H1 (cell line): ENCODE measurements around the gene PLD2. TPM values are rescaled to one million over a fixed set of nuclear protein-coding genes. Genes with fewer than 3 reads are reported as not detected.

Experiments
- CTCF ChIA-PET: fragments of 300-600 bp; sonication (Branson Sonifier 250); formaldehyde crosslinking; loops from one replicate; lab custom pipeline; 2021; ENCODE audit not compliant: partially characterized antibody; lab: Charles Lee
- POLR2A ChIA-PET: fragments of 300-600 bp; sonication (Branson Sonifier 250); formaldehyde crosslinking; loops from one replicate; lab custom pipeline; 2021; ENCODE audit warnings: inconsistent platforms; ENCODE audit not compliant: partially characterized antibody; lab: Charles Lee
- DNase-seq, 2 experiments: peaks; one replicate each; pipeline versions ENCODE4 v3.0.0 to v3.0.0-alpha.2; 2010 to 2022; ENCODE audit warnings: low spot score in 2 of 2, low read depth in 1 of 2, mixed read lengths in 1 of 2
- FAIRE-seq: peaks from 2 replicates; lab custom pipeline; 2011; peaks lifted over from hg19 to GRCh38; lab: Jason Lieb, UNC
- H2AFZ ChIP-seq: 2 replicates; pipeline ENCODE4 v1.8.1; 2012; ENCODE audit warnings: low read length, inconsistent platforms
- H2AK5ac ChIP-seq: 2 replicates; pipeline ENCODE4 v1.6.1; 2013; ENCODE audit warnings: low read depth, low read length
- H2BK120ac ChIP-seq: replicated peaks from 2 replicates; pipeline ENCODE3; 2013; ENCODE audit warnings: low read depth, low read length, inconsistent platforms
- H2BK12ac ChIP-seq: 2 replicates; pipeline ENCODE4 v1.6.1; 2013; ENCODE audit warnings: low read depth, low read length
- H2BK15ac ChIP-seq: 2 replicates; pipeline ENCODE4 v1.6.1; 2013; ENCODE audit warnings: low read length
- H2BK20ac ChIP-seq: 2 replicates; pipeline ENCODE4 v1.6.1; 2013; ENCODE audit warnings: low read length
- H2BK5ac ChIP-seq: 2 replicates; pipeline ENCODE4 v1.6.1; 2013; ENCODE audit warnings: low read depth, low read length
- H3K14ac ChIP-seq: 2 replicates; pipeline ENCODE4 v1.6.1; 2013; ENCODE audit warnings: inconsistent platforms; ENCODE audit not compliant: insufficient read length
- H3K18ac ChIP-seq: 2 replicates; pipeline ENCODE4 v1.6.1; 2013; ENCODE audit warnings: low read length; ENCODE audit errors: extremely low read depth
- H3K23ac ChIP-seq: 2 replicates; pipeline ENCODE4 v1.6.1; 2013; ENCODE audit warnings: inconsistent platforms; ENCODE audit not compliant: insufficient read length
- H3K23me2 ChIP-seq: 2 replicates; pipeline ENCODE4 v1.6.1; 2013; ENCODE audit warnings: low read depth, low read length
- H3K27ac ChIP-seq: 2 replicates; pipeline ENCODE4 v1.6.1; 2011; ENCODE audit warnings: low read depth, low read length, inconsistent platforms
- H3K27me3 ChIP-seq, 4 experiments: replicated peaks in 1 of 4; 1 replicate in 1 of 4; 2 replicates in 3 of 4; pipeline versions ENCODE4 v1.6.1 to v1.8.1; 2011 to 2013; ENCODE audit warnings: low read length in 3 of 4, mild to moderate bottlenecking in 3 of 4, inconsistent platforms in 2 of 4, mixed read lengths in 2 of 4, moderate library complexity in 1 of 4; ENCODE audit not compliant: control insufficient read depth in 3 of 4, insufficient read depth in 3 of 4; ENCODE audit errors: extremely low read depth in 1 of 4
- H3K36me3 ChIP-seq, 4 experiments: 2 replicates each; pipeline versions ENCODE4 v1.6.1 to v1.8.1; 2011 to 2013; ENCODE audit warnings: mild to moderate bottlenecking in 4 of 4, low read length in 3 of 4, moderate library complexity in 2 of 4, control low read depth in 1 of 4, inconsistent platforms in 1 of 4; ENCODE audit not compliant: insufficient read depth in 4 of 4, control insufficient read depth in 2 of 4
- H3K4ac ChIP-seq: replicated peaks from 2 replicates; pipeline ENCODE3; 2013; ENCODE audit warnings: low read length, low read depth, mixed read lengths, inconsistent platforms; ENCODE audit not compliant: insufficient read length
- H3K4me1 ChIP-seq, 4 experiments: replicated peaks in 1 of 4; 1 replicate in 1 of 4; 2 replicates in 3 of 4; pipeline versions ENCODE4 v1.6.1 to v1.8.1; 2011 to 2013; ENCODE audit warnings: low read length in 3 of 4, inconsistent platforms in 2 of 4, mixed read lengths in 1 of 4; ENCODE audit not compliant: insufficient read depth in 4 of 4, control insufficient read depth in 3 of 4
- H3K4me2 ChIP-seq, 2 experiments: 2 replicates each; pipeline versions ENCODE4 v1.6.1 to v1.8.1; 2011 to 2013; ENCODE audit warnings: low read depth in 2 of 2, low read length in 2 of 2, control low read depth in 1 of 2, inconsistent platforms in 1 of 2, mild to moderate bottlenecking in 1 of 2; ENCODE audit not compliant: insufficient read depth in 1 of 2
- H3K4me3 ChIP-seq, 4 experiments: fragments of 200-600, 300-600 bp in 1 of 4; sonication (generic), shearing (Covaris generic), sonication (Bioruptor Twin) in 1 of 4; 2 replicates each; pipeline versions ENCODE4 v1.5.1 to v1.8.1; 2011 to 2016; ENCODE audit warnings: low read length in 4 of 4, low read depth in 3 of 4, control low read depth in 2 of 4, inconsistent platforms in 2 of 4, mild to moderate bottlenecking in 2 of 4, mixed read lengths in 1 of 4, moderate library complexity in 1 of 4; ENCODE audit not compliant: insufficient read depth in 2 of 4; ENCODE audit errors: extremely low read depth in 1 of 4
- H3K56ac ChIP-seq: replicated peaks from 2 replicates; pipeline ENCODE3; 2013; ENCODE audit warnings: low read depth, mild to moderate bottlenecking, mixed read lengths, low read length, inconsistent platforms; ENCODE audit not compliant: insufficient read length
- H3K79me1 ChIP-seq: 2 replicates; pipeline ENCODE4 v1.6.1; 2013; ENCODE audit warnings: low read depth, low read length, control low read depth
- H3K79me2 ChIP-seq, 2 experiments: 2 replicates each; pipeline versions ENCODE4 v1.6.1 to v1.8.1; 2012 to 2013; ENCODE audit warnings: low read length in 2 of 2, mild to moderate bottlenecking in 2 of 2, inconsistent platforms in 1 of 2; ENCODE audit not compliant: insufficient read depth in 2 of 2, control insufficient read depth in 1 of 2
- H3K9ac ChIP-seq, 4 experiments: replicated peaks in 1 of 4; 1 replicate in 1 of 4; 2 replicates in 3 of 4; pipeline versions ENCODE4 v1.6.1 to v1.8.1; 2011 to 2013; ENCODE audit warnings: low read depth in 3 of 4, low read length in 3 of 4, control low read depth in 2 of 4, mild to moderate bottlenecking in 2 of 4, moderate library complexity in 2 of 4, inconsistent platforms in 1 of 4; ENCODE audit errors: extremely low read depth in 1 of 4
- H3K9me3 ChIP-seq, 2 experiments: 2 replicates each; pipeline versions ENCODE4 v1.6.1 to v1.8.1; 2012 to 2013; ENCODE audit warnings: mild to moderate bottlenecking in 2 of 2, moderate library complexity in 2 of 2, control low read depth in 1 of 2, inconsistent platforms in 1 of 2, low read depth in 1 of 2, low read length in 1 of 2, mixed read lengths in 1 of 2; ENCODE audit not compliant: insufficient read depth in 2 of 2
- H4K20me1 ChIP-seq, 2 experiments: replicated peaks in 1 of 2; 2 replicates each; pipeline versions ENCODE3 to v1.8.1; 2011 to 2013; ENCODE audit warnings: inconsistent platforms in 2 of 2, low read length in 2 of 2, mild to moderate bottlenecking in 1 of 2; ENCODE audit not compliant: insufficient read depth in 2 of 2, control insufficient read depth in 1 of 2
- H4K5ac ChIP-seq: 2 replicates; pipeline ENCODE4 v1.6.1; 2013; ENCODE audit warnings: low read length, low read depth, mixed read lengths, inconsistent platforms; ENCODE audit not compliant: insufficient read length
- H4K8ac ChIP-seq: 2 replicates; pipeline ENCODE4 v1.8.0; 2013; ENCODE audit warnings: mild to moderate bottlenecking, moderate library complexity, low read length, inconsistent platforms; ENCODE audit not compliant: insufficient read depth; ENCODE audit errors: extremely low read depth
- H4K91ac ChIP-seq: replicated peaks from 2 replicates; pipeline ENCODE3; 2013; ENCODE audit warnings: low read length, mixed read lengths, inconsistent platforms; ENCODE audit not compliant: insufficient read length
- ATF3 ChIP-seq: IDR thresholded peaks from 2 replicates; pipeline ENCODE4 v1.6.1; 2011; ENCODE audit warnings: low read depth, mild to moderate bottlenecking, low read length; ENCODE audit not compliant: insufficient read depth
- BRCA1 ChIP-seq: IDR thresholded peaks from 2 replicates; pipeline ENCODE4 v1.6.1; 2012; ENCODE audit warnings: low read depth, low read length, improper control_type of control experiment
- CREB1 ChIP-seq: IDR thresholded peaks from 2 replicates; pipeline ENCODE4 v1.6.1; 2012; ENCODE audit warnings: inconsistent platforms
- EZH2 ChIP-seq: fragments of 200-600 bp; sonication (generic); IDR thresholded peaks from 2 replicates; pipeline ENCODE4 v1.7.1; 2012; ENCODE audit warnings: low read depth, mild to moderate bottlenecking, moderate library complexity, low read length, inconsistent platforms; ENCODE audit not compliant: severe bottlenecking
- JUND ChIP-seq: IDR thresholded peaks from 2 replicates; pipeline ENCODE4 v1.6.1; 2011; ENCODE audit warnings: mild to moderate bottlenecking, improper control_type of control experiment, low read length
- MAX ChIP-seq: IDR thresholded peaks from 2 replicates; pipeline ENCODE4 v1.6.1; 2012; ENCODE audit warnings: inconsistent platforms
- RNF2 ChIP-seq: fragments of 200-900, 300-1000 bp; sonication (generic); IDR thresholded peaks from 2 replicates; pipeline ENCODE4 v1.7.1; 2016; ENCODE audit warnings: borderline replicate concordance, low read depth, mild to moderate bottlenecking, antibody characterized with exemption, low read length; ENCODE audit not compliant: poor library complexity, severe bottlenecking; ENCODE audit errors: missing control alignments
- SIN3A ChIP-seq, 2 experiments: IDR thresholded peaks in 1 of 2; conservative IDR thresholded peaks in 1 of 2; 2 replicates each; pipeline ENCODE4 v1.6.1; 2011 to 2012; ENCODE audit warnings: low read length in 2 of 2, improper control_type of control experiment in 1 of 2, low read depth in 1 of 2, mild to moderate bottlenecking in 1 of 2
- SIX5 ChIP-seq: IDR thresholded peaks from 2 replicates; pipeline ENCODE4 v1.6.1; 2011; ENCODE audit warnings: mild to moderate bottlenecking, low read depth, low read length
- SP4 ChIP-seq: IDR thresholded peaks from 2 replicates; pipeline ENCODE4 v1.6.1; 2012; ENCODE audit warnings: low read length, inconsistent platforms
- SRF ChIP-seq: IDR thresholded peaks from 2 replicates; pipeline ENCODE4 v1.6.1; 2011; ENCODE audit warnings: mild to moderate bottlenecking, low read depth, low read length, moderate library complexity
- TAF7 ChIP-seq: optimal IDR thresholded peaks from 2 replicates; pipeline ENCODE3; 2011; ENCODE audit warnings: low read depth, mild to moderate bottlenecking, inconsistent platforms, low read length, moderate library complexity, borderline replicate concordance
- WGBS, 2 experiments: shearing (Covaris generic) in 1 of 2; methylation state at CpG; one replicate each; pipeline versions ENCODE4 v1.1.6 to v1.1.7; 2013 to 2015; ENCODE audit warnings: low lambda C conversion rate in 2 of 2, mixed read lengths in 2 of 2, inconsistent platforms in 1 of 2, low coverage in 1 of 2, missing lambda C conversion rate in 1 of 2; ENCODE audit not compliant: insufficient replicate concordance in 2 of 2, insufficient coverage in 1 of 2, insufficient read length in 1 of 2; ENCODE audit errors: extremely low coverage in 1 of 2, missing lambda C conversion rate in 1 of 2; 5-methylcytosine and 5-hydroxymethylcytosine counted together
- polyA plus RNA-seq, 7 experiments: library from polyadenylated mRNA; depleted of rRNA in 3 of 7; stranded (reverse) in 5 of 7; unstranded in 2 of 7; fragments of >200 nt in 5 of 7; fragments of 200-250 nt in 2 of 7; gene quantifications; 1 replicate in 5 of 7; 2 replicates in 1 of 7; 4 replicates in 1 of 7; pipeline versions ENCODE4 v1.2.1 to v1.2.3, GENCODE V29; 2011 to 2013; ENCODE audit warnings: missing spikeins in 2 of 7, mixed read lengths in 2 of 7
- total RNA-seq: library from RNA; stranded (reverse); fragmentation: NEBNext Ultra II Directional; extraction: Animal tissue kit (Norgen Biotek cat#: 25700); gene quantifications from 2 replicates; pipeline ENCODE4 v1.2.1, GENCODE V29; 2021

The PLD2 gene
- total and polyA plus RNA-seq, 2 of the 8 experiments (the other 6 are each of a cell fraction or from before 2014, with no cell fraction given), result 44.3 to 48.4 TPM

- no peak overlapping the region for H3K27ac ChIP-seq
- TF ChIP-seq SRF (no peak), ATF3 (no peak), MAX (no peak), RNF2 (no peak), JUND (no peak), BRCA1 (no peak), SIX5 (no peak), TAF7 (no peak), EZH2 (no peak), CREB1 (no peak), SP4 (no peak), SIN3A (conservative IDR thresholded peaks at IDR 0.05 in 1 of 2, IDR thresholded peaks at IDR 0.05 in 1 of 2; ENCODE audit: low read depth in 1 of 2, low read length in 2 of 2) (no peak)
Observed at GRCh38 chr17:4861052-4861451, 54.1 kb downstream of the PLD2 start.

More at GRCh38 chr17:4861052-4861451, 54.1 kb downstream of the PLD2 start:
- H2AFZ ChIP-seq, result no peak overlapping the region
- peak overlapping the region; percentile 0; the same call in 1 of the 2 replicates for H2BK15ac ChIP-seq
- no peak overlapping the region for H3K23ac ChIP-seq
- H3K79me2 ChIP-seq, result peaks cover 0 to 26% of the 10 kb centered on the region in 2 experiments; a peak in 2 of 4 replicates
- no peak overlapping the region for H3K14ac ChIP-seq
- no peak overlapping the region for H3K4ac ChIP-seq
- H3K36me3 ChIP-seq, result no peaks in the 10 kb centered on the region
- no peaks in the 10 kb centered on the region for H3K9me3 ChIP-seq
- H3K27me3 ChIP-seq, result no peaks in the 10 kb centered on the region
- H4K20me1 ChIP-seq, result peaks cover 0 to 1% of the 10 kb centered on the region in 2 experiments
- H3K23me2 ChIP-seq, result no peaks in the 10 kb centered on the region
- H2AK5ac ChIP-seq, result peak overlapping the region; percentile 69; the same call in 1 of the 2 replicates
- POLR2A ChIA-PET, result interaction anchor here (0.8 to 2.7 kb wide), 8 partner anchors 18 to 157 kb away, joined by 3 to 10 read pairs (median 4); partner anchors contain the start of gene PELP1
- H3K9ac ChIP-seq, result no peak overlapping the region; a peak in 1 of 7 replicates
- peak overlapping the region; percentile 1 for H4K91ac ChIP-seq
- H2BK5ac ChIP-seq, result 0 out of 2 replicates have a peak overlapping the region, but pooled peaks have one; percentile 4
- no peak overlapping the region for H4K5ac ChIP-seq
- DNase-seq (no peak), FAIRE-seq (no peak)
- H3K4me2 ChIP-seq, result no peak overlapping the region; a peak in 1 of 4 replicates
- no peak overlapping the region for H3K56ac ChIP-seq
- CTCF ChIA-PET, result interaction anchor here (0.6 to 5.5 kb wide), 9 partner anchors 9 to 46 kb away, joined by 3 to 34 read pairs (median 5); no protein-coding TSS in a partner anchor
- WGBS, 2 experiments, result 93% methylated on average over 16 of the region's 16 CpGs; no CpG with 5 or more reads in 1 of the 2 experiments
- H3K79me1 ChIP-seq, result peaks cover 7% of the 10 kb centered on the region
- H4K8ac ChIP-seq, result no peak overlapping the region
- H3K4me3 ChIP-seq, result no peak overlapping the region; a peak in 1 of 8 replicates
- no peak overlapping the region for H2BK20ac ChIP-seq
- 0 out of 2 replicates have a peak overlapping the region, but pooled peaks have one; percentile 27 for H2BK12ac ChIP-seq
- H2BK120ac ChIP-seq, result no peak overlapping the region
- no peak overlapping the region for H3K18ac ChIP-seq
- peaks cover 19 to 36% (median 28%) of the 10 kb centered on the region in 4 experiments for H3K4me1 ChIP-seq
